GM18526 (cell line): ENCODE data around the gene OR10AD1.

Experiments
- POLR2A ChIP-seq: IDR thresholded peaks from 3 replicates; pipeline ENCODE4 v1.6.1; 2011; ENCODE audit not compliant: insufficient read length; ENCODE audit errors: extremely low read depth

Gene OR10AD1

GRCh38 chr12:48194799-48195201 lies 8.3 kb downstream of the OR10AD1 start:
- TF ChIP-seq POLR2A: no peak

GRCh38 chr12:48193623-48194022 lies 9.5 kb downstream of the OR10AD1 start:
- no peak for TF ChIP-seq POLR2A

GRCh38 chr12:48192861-48193260 lies 10.2 kb downstream of the OR10AD1 start:
- no peak for TF ChIP-seq POLR2A

GRCh38 chr12:48191096-48191495 lies 12.0 kb downstream of the OR10AD1 start:
- no peak for TF ChIP-seq POLR2A

- TF ChIP-seq POLR2A: no peak
Observed at GRCh38 chr12:48189331-48190125, 13.6 kb downstream of the OR10AD1 start.

- TF ChIP-seq POLR2A: no peak
Observed at GRCh38 chr12:48187916-48188695, 15.0 kb downstream of the OR10AD1 start.

- TF ChIP-seq POLR2A: no peak
Observed at GRCh38 chr12:48185181-48185919, 17.7 kb downstream of the OR10AD1 start.

- no peak for TF ChIP-seq POLR2A
Observed at GRCh38 chr12:48184549-48184922, 18.6 kb downstream of the OR10AD1 start.

GRCh38 chr12:48183876-48184548 lies 19.1 kb downstream of the OR10AD1 start:
- TF ChIP-seq POLR2A: no peak

- no peak for TF ChIP-seq POLR2A
Observed at GRCh38 chr12:48183091-48183875, 19.8 kb downstream of the OR10AD1 start, which contains the start of gene CCDC184. Gene CCDC184 (plus strand): TSS chr12:48183644. CDS start chr12:48184123, 479 bp downstream.

GRCh38 chr12:48182631-48183030 lies 20.5 kb downstream of the OR10AD1 start:
- no peak for TF ChIP-seq POLR2A

- no peak for TF ChIP-seq POLR2A
Observed at GRCh38 chr12:48180857-48181495, 22.1 kb downstream of the OR10AD1 start.

GRCh38 chr12:48180424-48180823 lies 22.7 kb downstream of the OR10AD1 start:
- no peak for TF ChIP-seq POLR2A

GRCh38 chr12:48179466-48179865 lies 23.6 kb downstream of the OR10AD1 start:
- TF ChIP-seq POLR2A: no peak
